H9 (cell line): ENCODE results near the gene ARL4D. TPM values are rescaled to one million over a fixed set of nuclear protein-coding genes. Genes with fewer than 3 reads are reported as not detected.

ENCODE experiments used
- DNase-seq: peaks from one replicate; pipeline ENCODE4 v3.0.0-alpha.2; 2017
- H2AFZ ChIP-seq: one replicate; pipeline ENCODE4 v1.6.1; 2013; ENCODE audit warnings: mild to moderate bottlenecking, low read length, control low read depth, moderate library complexity
- H2AK5ac ChIP-seq: 2 replicates; pipeline ENCODE4 v1.6.1; 2013; ENCODE audit warnings: low read length, control low read depth, mixed read lengths; ENCODE audit not compliant: insufficient read length
- H2BK120ac ChIP-seq: one replicate; pipeline ENCODE4 v1.6.1; 2013; ENCODE audit warnings: low read depth, mild to moderate bottlenecking, low read length, control low read depth, inconsistent platforms; ENCODE audit not compliant: poor library complexity, severe bottlenecking
- H2BK12ac ChIP-seq: 2 replicates; pipeline ENCODE4 v1.6.1; 2013; ENCODE audit warnings: low read length, control low read depth, mixed read lengths, low read depth; ENCODE audit not compliant: insufficient read length
- H2BK15ac ChIP-seq: 2 replicates; pipeline ENCODE4 v1.6.1; 2013; ENCODE audit warnings: low read depth, low read length, control low read depth
- H2BK20ac ChIP-seq: one replicate; pipeline ENCODE4 v1.6.1; 2013; ENCODE audit warnings: low read depth, mild to moderate bottlenecking, low read length, control low read depth, inconsistent platforms; ENCODE audit not compliant: poor library complexity, severe bottlenecking
- H2BK5ac ChIP-seq: 2 replicates; pipeline ENCODE4 v1.6.1; 2013; ENCODE audit warnings: low read length, control low read depth, mixed read lengths; ENCODE audit not compliant: insufficient read length
- H3K14ac ChIP-seq: 2 replicates; pipeline ENCODE4 v1.6.1; 2013; ENCODE audit warnings: low read length, control low read depth; ENCODE audit not compliant: insufficient read depth
- H3K18ac ChIP-seq: 2 replicates; pipeline ENCODE4 v1.6.1; 2013; ENCODE audit warnings: low read depth, mild to moderate bottlenecking, mixed read lengths, low read length, control low read depth; ENCODE audit not compliant: insufficient read length
- H3K23ac ChIP-seq: 2 replicates; pipeline ENCODE4 v1.6.1; 2013; ENCODE audit warnings: low read length, control low read depth, mixed read lengths, low read depth; ENCODE audit not compliant: insufficient read length
- H3K23me2 ChIP-seq: 2 replicates; pipeline ENCODE4 v1.6.1; 2013; ENCODE audit warnings: low read depth, mild to moderate bottlenecking, mixed read lengths, low read length, control low read depth; ENCODE audit not compliant: insufficient read length, poor library complexity, severe bottlenecking
- H3K27ac ChIP-seq: 2 replicates; pipeline ENCODE4 v1.5.1; 2013; ENCODE audit warnings: low read length, control low read depth, mixed read lengths, low read depth; ENCODE audit not compliant: insufficient read length
- H3K27me3 ChIP-seq: 2 replicates; pipeline ENCODE4 v1.6.1; 2013; ENCODE audit warnings: low read length, control low read depth, inconsistent platforms; ENCODE audit not compliant: insufficient read depth
- H3K4ac ChIP-seq: 2 replicates; pipeline ENCODE4 v1.6.1; 2013; ENCODE audit warnings: low read depth, mild to moderate bottlenecking, control low read depth, inconsistent platforms, low read length, moderate library complexity
- H3K4me1 ChIP-seq: 2 replicates; pipeline ENCODE4 v1.6.1; 2013; ENCODE audit warnings: low read length, control low read depth, inconsistent platforms; ENCODE audit not compliant: insufficient read depth
- H3K4me2 ChIP-seq: 2 replicates; pipeline ENCODE4 v1.6.1; 2013; ENCODE audit warnings: low read length, control low read depth, mixed read lengths; ENCODE audit not compliant: insufficient read length, insufficient read depth
- H3K56ac ChIP-seq: 2 replicates; pipeline ENCODE4 v1.6.1; 2013; ENCODE audit warnings: low read depth, mild to moderate bottlenecking, mixed read lengths, low read length, control low read depth; ENCODE audit not compliant: insufficient read length
- H3K79me1 ChIP-seq: 2 replicates; pipeline ENCODE4 v1.6.1; 2013; ENCODE audit warnings: low read depth, mild to moderate bottlenecking, moderate library complexity, low read length, control low read depth, inconsistent platforms; ENCODE audit not compliant: insufficient read depth, poor library complexity, severe bottlenecking
- H3K79me2 ChIP-seq: 2 replicates; pipeline ENCODE4 v1.6.1; 2013; ENCODE audit warnings: low read length, control low read depth, inconsistent platforms; ENCODE audit not compliant: insufficient read depth
- H3K9ac ChIP-seq: 2 replicates; pipeline ENCODE4 v1.6.1; 2013; ENCODE audit warnings: low read length, control low read depth, mixed read lengths; ENCODE audit not compliant: insufficient read length; ENCODE audit errors: extremely low read depth
- H3K9me3 ChIP-seq: one replicate; pipeline ENCODE4 v1.6.1; 2013; ENCODE audit warnings: low read depth, low read length, inconsistent platforms; ENCODE audit not compliant: control insufficient read depth
- H3T11ph ChIP-seq: one replicate; pipeline ENCODE4 v1.6.1; 2013; ENCODE audit warnings: mild to moderate bottlenecking, low read length, control low read depth, inconsistent platforms
- H4K20me1 ChIP-seq: one replicate; pipeline ENCODE4 v1.6.1; 2013; ENCODE audit not compliant: control insufficient read depth, insufficient read length, insufficient read depth
- H4K5ac ChIP-seq: 2 replicates; pipeline ENCODE4 v1.6.1; 2013; ENCODE audit warnings: low read depth, mild to moderate bottlenecking, mixed read lengths, low read length, control low read depth; ENCODE audit not compliant: insufficient read length
- H4K8ac ChIP-seq: replicated peaks from 2 replicates; pipeline ENCODE4 v1.6.1; 2013; ENCODE audit warnings: low read length, control low read depth, mixed read lengths, low read depth; ENCODE audit not compliant: insufficient read length
- H4K91ac ChIP-seq: 2 replicates; pipeline ENCODE4 v1.6.1; 2013; ENCODE audit warnings: low read depth, mild to moderate bottlenecking, moderate library complexity, mixed read lengths, low read length, control low read depth; ENCODE audit not compliant: insufficient read length
- H3K27ac Mint-ChIP-seq, 3 experiments: 2 replicates in 2 of 3; 3 replicates in 1 of 3; pipeline ENCODE4 v1.8.0; 2020 to 2021; ENCODE audit warnings: mixed read lengths in 3 of 3, mild to moderate bottlenecking in 1 of 3, moderate library complexity in 1 of 3
- H3K27me3 Mint-ChIP-seq: 2 replicates; pipeline ENCODE4 v1.8.0; 2021; ENCODE audit warnings: low read depth, mild to moderate bottlenecking, moderate library complexity, mixed read lengths
- H3K36me3 Mint-ChIP-seq, 3 experiments: 2 replicates in 2 of 3; 3 replicates in 1 of 3; pipeline ENCODE4 v1.8.0; 2020 to 2021; ENCODE audit warnings: low read depth in 3 of 3, mixed read lengths in 3 of 3; ENCODE audit not compliant: insufficient read depth in 1 of 3
- H3K4me1 Mint-ChIP-seq, 2 experiments: 2 replicates each; pipeline ENCODE4 v1.8.0; 2020; ENCODE audit warnings: mixed read lengths in 2 of 2
- H3K4me3 Mint-ChIP-seq, 2 experiments: 2 replicates in 1 of 2; 3 replicates in 1 of 2; pipeline ENCODE4 v1.8.0; 2020 to 2021; ENCODE audit warnings: mild to moderate bottlenecking in 2 of 2, mixed read lengths in 2 of 2, moderate library complexity in 1 of 2
- H3K9me3 Mint-ChIP-seq, 2 experiments: 2 replicates in 1 of 2; 3 replicates in 1 of 2; pipeline ENCODE4 v1.8.0; 2020; ENCODE audit warnings: mild to moderate bottlenecking in 2 of 2, mixed read lengths in 2 of 2, moderate library complexity in 1 of 2
- CTCF ChIP-seq: fragments of 200-600 bp; sonication (generic); conservative IDR thresholded peaks from 3 replicates; pipeline ENCODE4 v1.8.0; 2021; ENCODE audit warnings: antibody characterized with exemption, mild to moderate bottlenecking
- WGBS: extraction: QIAGEN DNeasy Blood & Tissue Kit; methylation state at CpG from one replicate; pipeline ENCODE4 v1.1.7; 2013; ENCODE audit warnings: missing lambda C conversion rate, low lambda C conversion rate, mixed read lengths; ENCODE audit not compliant: insufficient read length; ENCODE audit errors: extremely low coverage; 5-methylcytosine and 5-hydroxymethylcytosine counted together
- total RNA-seq: library from RNA; stranded (reverse); gene quantifications from 2 replicates; pipeline ENCODE4 v1.2.1, GENCODE V29; 2021

ARL4D gene
- total RNA-seq, 1 experiment from 2014 or later, result 6.2 TPM

- no peak overlapping the region for H2AK5ac ChIP-seq
- no peak for DNase-seq
- H3K4me2 ChIP-seq, result no peak overlapping the region
- no peaks in the 10 kb centered on the region; the same call in 1 of the 2 replicates for H3K27me3 ChIP-seq
- no peak overlapping the region; a peak in 1 of 5 replicates for H3K4me3 Mint-ChIP-seq
- peaks cover 46% of the 10 kb centered on the region for H3K27me3 Mint-ChIP-seq
- H3K4me1 Mint-ChIP-seq, result peaks cover 36 to 41% of the 10 kb centered on the region in 2 experiments
- no peak overlapping the region for H4K91ac ChIP-seq
- no peak overlapping the region for H2AFZ ChIP-seq
- no CpG with 5 or more reads among the region's 27 CpGs for WGBS
- H3K18ac ChIP-seq, result no peak overlapping the region
- no peaks in the 10 kb centered on the region for H3K79me1 ChIP-seq
- no peak overlapping the region for H3K14ac ChIP-seq
- no peak overlapping the region for H4K5ac ChIP-seq
- H3K23me2 ChIP-seq, result peaks cover 12% of the 10 kb centered on the region
- no peak overlapping the region for H3K9ac ChIP-seq
- H2BK5ac ChIP-seq, result no peak overlapping the region
- no peak overlapping the region for H3K4ac ChIP-seq
- no peak overlapping the region for H2BK15ac ChIP-seq
- H3K79me2 ChIP-seq, result no peaks in the 10 kb centered on the region
- no peak overlapping the region for H3T11ph ChIP-seq
- no peak overlapping the region for H2BK12ac ChIP-seq
- H4K8ac ChIP-seq, result no peak overlapping the region
- peaks cover 2% of the 10 kb centered on the region; the same call in 1 of the 2 replicates for H3K4me1 ChIP-seq
- no peak overlapping the region for H3K27ac Mint-ChIP-seq
- no peak overlapping the region for H2BK120ac ChIP-seq
- no peak overlapping the region for H3K27ac ChIP-seq
- no peak overlapping the region for H3K56ac ChIP-seq
- H3K23ac ChIP-seq, result no peak overlapping the region
- H3K9me3 ChIP-seq, result no peaks in the 10 kb centered on the region
- no peaks in the 10 kb centered on the region for H4K20me1 ChIP-seq
- no peak for TF ChIP-seq CTCF
- H2BK20ac ChIP-seq, result no peak overlapping the region
- peaks cover 2 to 20% of the 10 kb centered on the region in 2 experiments for H3K9me3 Mint-ChIP-seq
- H3K36me3 Mint-ChIP-seq, result peaks cover 10 to 43% (median 22%) of the 10 kb centered on the region in 3 experiments
Measured at GRCh38 chr17:43363181-43363925, 35.4 kb upstream of the ARL4D start.
